GM12878 (cell line): ENCODE data around the gene PLXNC1. TPM values are rescaled to one million over a fixed set of nuclear protein-coding genes. Genes with fewer than 3 reads are reported as not detected.

Experiments used
- ATAC-seq: fragments of 200-7000 bp; cut with Tn5 transposase; 3 replicates; pipeline ENCODE4 v1.9.1; 2020; ENCODE audit warnings: mild to moderate bottlenecking, moderate library complexity
- BruUV-seq: library from RNA; stranded (reverse); fragments of 400-500 nt; replicated peaks from 2 replicates; lab custom pipeline; 2021; lab: Mats Ljungman, UMichigan
- CTCF ChIA-PET: fragments of 300-600 bp; sonication (Branson Sonifier 250); formaldehyde crosslinking; extraction: SDS; loops from one replicate; lab custom pipeline; 2021; ENCODE audit warnings: inconsistent platforms; lab: Yijun Ruan, JAX
- POLR2A ChIA-PET: fragments of 350-600 bp; formaldehyde crosslinking; extraction: SDS; loops from one replicate; lab custom pipeline; 2021; ENCODE audit warnings: inconsistent platforms; lab: Charles Lee
- RAD21 ChIA-PET: fragments of 300-600 bp; sonication (Branson Sonifier 250); formaldehyde crosslinking; loops from one replicate; lab custom pipeline; 2023; ENCODE audit warnings: antibody characterized with exemption; ENCODE audit not compliant: unreplicated experiment; lab: Charles Lee
- SMC1A ChIA-PET: fragments of 300-600 bp; sonication (Branson Sonifier 250); formaldehyde crosslinking; loops from one replicate; lab custom pipeline; 2023; ENCODE audit not compliant: unreplicated experiment, uncharacterized antibody; lab: Charles Lee
- DNase-seq: peaks from one replicate; pipeline ENCODE4 v3.0.0-alpha.2; 2011; ENCODE audit warnings: low read depth, low spot score
- FAIRE-seq: peaks from 3 replicates; lab custom pipeline; 2011; peaks lifted over from hg19 to GRCh38; lab: Jason Lieb, UNC
- H2AFZ ChIP-seq: 2 replicates; pipeline ENCODE4 v1.6.0; 2011; ENCODE audit warnings: low read depth, low read length, control low read depth; ENCODE audit not compliant: control insufficient read depth
- H3K27ac ChIP-seq: 2 replicates; pipeline ENCODE4 v1.5.1; 2011; ENCODE audit warnings: control low read depth; ENCODE audit not compliant: control insufficient read depth, insufficient read depth
- H3K27me3 ChIP-seq, 2 experiments: replicated peaks in 1 of 2; 2 replicates each; pipeline versions ENCODE4 v1.6.0 to v1.6.1; 2011; ENCODE audit warnings: low read length in 1 of 2; ENCODE audit not compliant: control insufficient read depth in 2 of 2, insufficient read depth in 2 of 2
- H3K36me3 ChIP-seq, 2 experiments: 2 replicates each; pipeline ENCODE4 v1.5.1; 2011; ENCODE audit warnings: low read length in 1 of 2; ENCODE audit not compliant: control insufficient read depth in 2 of 2, insufficient read depth in 2 of 2
- H3K4me1 ChIP-seq: 2 replicates; pipeline ENCODE4 v1.6.1; 2011; ENCODE audit warnings: mild to moderate bottlenecking, low read length, moderate library complexity, mixed read lengths; ENCODE audit not compliant: control insufficient read depth, insufficient read depth
- H3K4me2 ChIP-seq: 2 replicates; pipeline ENCODE4 v1.6.0; 2011; ENCODE audit warnings: control low read depth; ENCODE audit not compliant: control insufficient read depth, insufficient read depth
- H3K4me3 ChIP-seq: fragments of 200-600 bp; sonication (generic); 2 replicates; pipeline ENCODE4 v1.5.1; 2016
- H3K79me2 ChIP-seq: 2 replicates; pipeline ENCODE4 v1.6.0; 2011; ENCODE audit warnings: low read length; ENCODE audit not compliant: control insufficient read depth, insufficient read depth
- H3K9ac ChIP-seq: 2 replicates; pipeline ENCODE4 v1.8.0; 2011; ENCODE audit warnings: low read length, control low read depth, mixed read lengths; ENCODE audit not compliant: control insufficient read depth, insufficient read depth
- H3K9me3 ChIP-seq: replicated peaks from 3 replicates; pipeline ENCODE4 v1.5.1; 2011; ENCODE audit warnings: mild to moderate bottlenecking, low read length; ENCODE audit not compliant: control insufficient read depth, insufficient read depth
- H4K20me1 ChIP-seq: 2 replicates; pipeline ENCODE4 v1.6.0; 2011; ENCODE audit not compliant: control insufficient read depth, insufficient read depth
- BMI1 ChIP-seq: fragments of 450-650 bp; IDR thresholded peaks from 2 replicates; pipeline ENCODE4 v1.6.1; 2016; ENCODE audit warnings: mild to moderate bottlenecking, moderate library complexity, borderline replicate concordance
- CBX5 ChIP-seq: sonication (generic); IDR thresholded peaks from 2 replicates; pipeline ENCODE4 v1.6.1; 2016; ENCODE audit warnings: low read depth, moderate library complexity, mild to moderate bottlenecking, inconsistent platforms
- CEBPB ChIP-seq, 2 experiments: fragments of 150-350 bp in 1 of 2; IDR thresholded peaks; 2 replicates each; pipeline ENCODE4 v1.6.1; 2012 to 2014; ENCODE audit warnings: low read depth in 2 of 2, low read length in 2 of 2, borderline replicate concordance in 1 of 2, inconsistent platforms in 1 of 2
- NFYA ChIP-seq: IDR thresholded peaks from 2 replicates; pipeline ENCODE4 v1.6.1; 2011; ENCODE audit warnings: low read depth, mild to moderate bottlenecking, low read length, improper control_type of control experiment, borderline replicate concordance
- NR2C2 ChIP-seq: IDR thresholded peaks from 2 replicates; pipeline ENCODE4 v1.6.1; 2011; ENCODE audit warnings: borderline replicate concordance, low read depth; ENCODE audit not compliant: control insufficient read depth, insufficient read length
- PAX5 ChIP-seq: IDR thresholded peaks from 2 replicates; pipeline ENCODE4 v1.6.1; 2011; ENCODE audit warnings: low read depth, low read length, borderline replicate concordance
- POLR2AphosphoS5 ChIP-seq: IDR thresholded peaks from 2 replicates; pipeline ENCODE4 v1.6.1; 2011; ENCODE audit warnings: mild to moderate bottlenecking, low read length, inconsistent platforms
- SMAD5 ChIP-seq: IDR thresholded peaks from 2 replicates; pipeline ENCODE4 v1.6.1; 2016; ENCODE audit warnings: antibody characterized with exemption, low read depth
- WGBS: methylation state at CpG from one replicate; pipeline ENCODE4 v1.1.6; 2016; ENCODE audit warnings: low lambda C conversion rate; ENCODE audit not compliant: insufficient replicate concordance, insufficient coverage; ENCODE audit errors: missing lambda C conversion rate; 5-methylcytosine and 5-hydroxymethylcytosine counted together
- in situ Hi-C: fragments of 300-500 bp; cut with MboI; formaldehyde crosslinking; loops from 9 replicates; pipeline ENCODE4 v1.14.3; 2018; ENCODE audit warnings: mixed read lengths
- intact Hi-C: fragments of 100-400 bp; cut with micrococcal nuclease; formaldehyde crosslinking; loops from one replicate; pipeline ENCODE4 v1.14.2; 2022; ENCODE audit not compliant: unreplicated experiment
- polyA plus RNA-seq, 11 experiments: library from polyadenylated mRNA; depleted of rRNA in 4 of 11; unstranded in 6 of 11; stranded (reverse) in 5 of 11; fragments of >200 nt; fragmentation: Nextera tagmentation in 4 of 11; fragmentation: Illumina TruSeq in 1 of 11; extraction: Ambion mirVana in 4 of 11; extraction: Trizol in 1 of 11; gene quantifications; 1 replicate in 1 of 11; 2 replicates in 10 of 11; pipeline versions ENCODE4 v1.2.1 to v1.2.3, GENCODE V29; 2011 to 2016; ENCODE audit warnings: inconsistent platforms in 2 of 11, missing spikeins in 2 of 11, low read depth in 1 of 11
- total RNA-seq, 4 experiments: library from RNA; depleted of rRNA in 3 of 4; stranded (reverse); fragments of >200 nt in 3 of 4; fragmentation: Illumina TruSeq in 1 of 4; extraction: Trizol in 1 of 4; gene quantifications; 2 replicates each; pipeline versions ENCODE4 v1.2.1 to v1.2.3, GENCODE V29; 2013 to 2021
- TF ChIP-seq, protein P1 (sequence below): fragments of 450-650 bp; IDR thresholded peaks from 2 replicates; pipeline ENCODE4 v1.6.1; 2016; ENCODE audit warnings: mild to moderate bottlenecking
- TF ChIP-seq, protein P2 (sequence below): IDR thresholded peaks from 2 replicates; pipeline ENCODE4 v1.6.1; 2012; ENCODE audit warnings: mild to moderate bottlenecking, low read depth, low read length
- TF ChIP-seq, protein P3 (sequence below): fragments of 450-650 bp; IDR thresholded peaks from 2 replicates; pipeline ENCODE4 v1.6.1; 2016; ENCODE audit warnings: mild to moderate bottlenecking, moderate library complexity, borderline replicate concordance
- TF ChIP-seq, protein P4 (sequence below): IDR thresholded peaks from 2 replicates; pipeline ENCODE4 v1.6.1; 2012; ENCODE audit warnings: low read depth, low read length, improper control_type of control experiment

The PLXNC1 gene
- total and polyA plus RNA-seq, 10 of the 15 experiments (the other 5 are each of a cell fraction or from before 2014, with no cell fraction given): 5.2 to 41.2 (median 24.6) TPM

DNA sequence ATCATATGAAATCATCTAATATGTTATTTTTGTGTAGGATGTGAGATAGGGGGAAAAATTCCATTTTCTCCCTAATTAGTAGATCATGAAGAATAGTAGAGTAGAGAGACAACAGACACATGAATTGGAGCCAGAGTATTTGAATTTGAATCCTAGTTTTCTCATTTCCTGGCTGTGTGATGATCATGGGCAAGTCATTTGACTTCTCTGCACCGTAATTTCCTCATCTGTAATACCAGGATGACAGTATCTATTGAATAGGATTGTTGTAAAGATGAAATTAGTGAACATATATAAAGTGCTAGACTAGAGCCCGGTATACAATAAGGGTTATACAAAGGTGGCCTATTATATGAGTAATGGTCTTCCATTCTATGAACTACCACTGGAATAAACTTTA lies 32.2 kb upstream of the PLXNC1 start (continued):
- no peak for TF ChIP-seq CBX5
- TF ChIP-seq, all 136 proteins: peak for 0

DNA sequence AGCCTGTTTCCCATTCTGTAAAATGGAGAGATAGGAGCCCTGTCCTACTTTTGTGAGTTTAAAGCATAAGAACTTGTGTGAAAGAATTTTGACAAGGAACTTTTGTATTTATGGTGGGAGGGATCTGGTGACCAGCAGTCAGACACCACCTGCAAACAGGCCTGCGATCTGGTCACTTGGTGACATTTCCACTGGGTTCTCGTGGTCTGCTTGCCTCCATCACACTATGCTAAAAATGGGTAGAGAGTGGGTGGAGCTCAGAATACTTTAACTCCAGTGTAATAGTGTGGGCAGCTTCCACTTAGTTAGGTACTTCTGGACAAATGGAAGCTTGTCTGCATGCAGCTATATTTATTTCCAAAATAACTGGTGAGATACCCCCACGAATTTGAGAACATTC lies 26.5 kb upstream of the PLXNC1 start:
- ChIA-PET CTCF (interaction anchor here (0.7 to 1.5 kb wide), 3 partner anchors 12 to 22 kb away, joined by 3 to 4 read pairs (median 3); no protein-coding TSS in a partner anchor), SMC1A (interaction anchor here (0.7 to 1.8 kb wide), 5 partner anchors 19 to 1355 kb away, joined by 3 to 8 read pairs (median 3); no protein-coding TSS in a partner anchor), POLR2A (interaction anchor here (1.2 kb wide), 1 partner anchor 19 kb away, joined by 3 read pairs; no protein-coding TSS in a partner anchor), RAD21 (interaction anchor here (0.7 to 1.4 kb wide), 2 partner anchors 13 to 191 kb away, joined by 3 to 5 read pairs; no protein-coding TSS in a partner anchor)
- BruUV-seq: no TSS peak
- no peak overlapping the region for H3K4me3 ChIP-seq
- intact Hi-C loops (no loop called here), in situ Hi-C loops (no loop called here)
- H4K20me1 ChIP-seq: no peaks in the 10 kb centered on the region
- H3K4me1 ChIP-seq: peaks cover 6% of the 10 kb centered on the region; the same call in 1 of the 2 replicates
- no peak for TF ChIP-seq NFYA
- TF ChIP-seq NR2C2: no peak
- no peak for TF ChIP-seq PAX5
- TF ChIP-seq, protein P1, sequence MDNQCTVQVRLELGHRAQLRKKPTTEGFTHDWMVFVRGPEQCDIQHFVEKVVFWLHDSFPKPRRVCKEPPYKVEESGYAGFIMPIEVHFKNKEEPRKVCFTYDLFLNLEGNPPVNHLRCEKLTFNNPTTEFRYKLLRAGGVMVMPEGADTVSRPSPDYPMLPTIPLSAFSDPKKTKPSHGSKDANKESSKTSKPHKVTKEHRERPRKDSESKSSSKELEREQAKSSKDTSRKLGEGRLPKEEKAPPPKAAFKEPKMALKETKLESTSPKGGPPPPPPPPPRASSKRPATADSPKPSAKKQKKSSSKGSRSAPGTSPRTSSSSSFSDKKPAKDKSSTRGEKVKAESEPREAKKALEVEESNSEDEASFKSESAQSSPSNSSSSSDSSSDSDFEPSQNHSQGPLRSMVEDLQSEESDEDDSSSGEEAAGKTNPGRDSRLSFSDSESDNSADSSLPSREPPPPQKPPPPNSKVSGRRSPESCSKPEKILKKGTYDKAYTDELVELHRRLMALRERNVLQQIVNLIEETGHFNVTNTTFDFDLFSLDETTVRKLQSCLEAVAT: no peak
- TF ChIP-seq, protein P2, sequence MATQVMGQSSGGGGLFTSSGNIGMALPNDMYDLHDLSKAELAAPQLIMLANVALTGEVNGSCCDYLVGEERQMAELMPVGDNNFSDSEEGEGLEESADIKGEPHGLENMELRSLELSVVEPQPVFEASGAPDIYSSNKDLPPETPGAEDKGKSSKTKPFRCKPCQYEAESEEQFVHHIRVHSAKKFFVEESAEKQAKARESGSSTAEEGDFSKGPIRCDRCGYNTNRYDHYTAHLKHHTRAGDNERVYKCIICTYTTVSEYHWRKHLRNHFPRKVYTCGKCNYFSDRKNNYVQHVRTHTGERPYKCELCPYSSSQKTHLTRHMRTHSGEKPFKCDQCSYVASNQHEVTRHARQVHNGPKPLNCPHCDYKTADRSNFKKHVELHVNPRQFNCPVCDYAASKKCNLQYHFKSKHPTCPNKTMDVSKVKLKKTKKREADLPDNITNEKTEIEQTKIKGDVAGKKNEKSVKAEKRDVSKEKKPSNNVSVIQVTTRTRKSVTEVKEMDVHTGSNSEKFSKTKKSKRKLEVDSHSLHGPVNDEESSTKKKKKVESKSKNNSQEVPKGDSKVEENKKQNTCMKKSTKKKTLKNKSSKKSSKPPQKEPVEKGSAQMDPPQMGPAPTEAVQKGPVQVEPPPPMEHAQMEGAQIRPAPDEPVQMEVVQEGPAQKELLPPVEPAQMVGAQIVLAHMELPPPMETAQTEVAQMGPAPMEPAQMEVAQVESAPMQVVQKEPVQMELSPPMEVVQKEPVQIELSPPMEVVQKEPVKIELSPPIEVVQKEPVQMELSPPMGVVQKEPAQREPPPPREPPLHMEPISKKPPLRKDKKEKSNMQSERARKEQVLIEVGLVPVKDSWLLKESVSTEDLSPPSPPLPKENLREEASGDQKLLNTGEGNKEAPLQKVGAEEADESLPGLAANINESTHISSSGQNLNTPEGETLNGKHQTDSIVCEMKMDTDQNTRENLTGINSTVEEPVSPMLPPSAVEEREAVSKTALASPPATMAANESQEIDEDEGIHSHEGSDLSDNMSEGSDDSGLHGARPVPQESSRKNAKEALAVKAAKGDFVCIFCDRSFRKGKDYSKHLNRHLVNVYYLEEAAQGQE: no peak
- TF ChIP-seq CEBPB (IDR thresholded peaks at IDR 0.05; ENCODE audit: borderline replicate concordance in 1 of 2, low read depth in 2 of 2, low read length in 2 of 2): no peak
- no peak for TF ChIP-seq POLR2AphosphoS5
- no peak for TF ChIP-seq BMI1
- TF ChIP-seq, protein P3, sequence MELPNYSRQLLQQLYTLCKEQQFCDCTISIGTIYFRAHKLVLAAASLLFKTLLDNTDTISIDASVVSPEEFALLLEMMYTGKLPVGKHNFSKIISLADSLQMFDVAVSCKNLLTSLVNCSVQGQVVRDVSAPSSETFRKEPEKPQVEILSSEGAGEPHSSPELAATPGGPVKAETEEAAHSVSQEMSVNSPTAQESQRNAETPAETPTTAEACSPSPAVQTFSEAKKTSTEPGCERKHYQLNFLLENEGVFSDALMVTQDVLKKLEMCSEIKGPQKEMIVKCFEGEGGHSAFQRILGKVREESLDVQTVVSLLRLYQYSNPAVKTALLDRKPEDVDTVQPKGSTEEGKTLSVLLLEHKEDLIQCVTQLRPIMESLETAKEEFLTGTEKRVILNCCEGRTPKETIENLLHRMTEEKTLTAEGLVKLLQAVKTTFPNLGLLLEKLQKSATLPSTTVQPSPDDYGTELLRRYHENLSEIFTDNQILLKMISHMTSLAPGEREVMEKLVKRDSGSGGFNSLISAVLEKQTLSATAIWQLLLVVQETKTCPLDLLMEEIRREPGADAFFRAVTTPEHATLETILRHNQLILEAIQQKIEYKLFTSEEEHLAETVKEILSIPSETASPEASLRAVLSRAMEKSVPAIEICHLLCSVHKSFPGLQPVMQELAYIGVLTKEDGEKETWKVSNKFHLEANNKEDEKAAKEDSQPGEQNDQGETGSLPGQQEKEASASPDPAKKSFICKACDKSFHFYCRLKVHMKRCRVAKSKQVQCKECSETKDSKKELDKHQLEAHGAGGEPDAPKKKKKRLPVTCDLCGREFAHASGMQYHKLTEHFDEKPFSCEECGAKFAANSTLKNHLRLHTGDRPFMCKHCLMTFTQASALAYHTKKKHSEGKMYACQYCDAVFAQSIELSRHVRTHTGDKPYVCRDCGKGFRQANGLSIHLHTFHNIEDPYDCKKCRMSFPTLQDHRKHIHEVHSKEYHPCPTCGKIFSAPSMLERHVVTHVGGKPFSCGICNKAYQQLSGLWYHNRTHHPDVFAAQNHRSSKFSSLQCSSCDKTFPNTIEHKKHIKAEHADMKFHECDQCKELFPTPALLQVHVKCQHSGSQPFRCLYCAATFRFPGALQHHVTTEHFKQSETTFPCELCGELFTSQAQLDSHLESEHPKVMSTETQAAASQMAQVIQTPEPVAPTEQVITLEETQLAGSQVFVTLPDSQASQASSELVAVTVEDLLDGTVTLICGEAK: no peak
- TF ChIP-seq SMAD5: no peak
- TF ChIP-seq, protein P4, sequence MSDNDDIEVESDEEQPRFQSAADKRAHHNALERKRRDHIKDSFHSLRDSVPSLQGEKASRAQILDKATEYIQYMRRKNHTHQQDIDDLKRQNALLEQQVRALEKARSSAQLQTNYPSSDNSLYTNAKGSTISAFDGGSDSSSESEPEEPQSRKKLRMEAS: no peak
- H3K27me3 ChIP-seq: no peaks in the 10 kb centered on the region
- no peaks in the 10 kb centered on the region for H3K9me3 ChIP-seq
- no peaks in the 10 kb centered on the region for H3K36me3 ChIP-seq
- WGBS: 3% methylated on average over 3 of the region's 3 CpGs
- no peaks in the 10 kb centered on the region for H3K79me2 ChIP-seq
- FAIRE-seq (no peak), ATAC-seq (no peak), DNase-seq (no peak)
- H3K27ac ChIP-seq: no peak overlapping the region
- H3K9ac ChIP-seq: no peak overlapping the region
- no peak overlapping the region for H3K4me2 ChIP-seq
- no peak overlapping the region for H2AFZ ChIP-seq
